Frontal cortex (tissue), 4 donors: Measurements from ENCODE around the gene KIAA0930. TPM values are rescaled to one million over a fixed set of nuclear protein-coding genes. Genes with fewer than 3 reads are reported as not detected.
"Not testable (repeated sequence)": the region's sequence is repeated elsewhere in the genome, so short reads cannot be mapped to it uniquely, and the experiment has no call there.

Source experiments
- DNase-seq, 2 donors: peaks; one replicate each; pipeline ENCODE4 v3.0.0; 2012; ENCODE audit warnings: low spot score in 2 of 2
- FAIRE-seq: peaks from 2 replicates; lab custom pipeline; 2012; peaks lifted over from hg19 to GRCh38; lab: Jason Lieb, UNC
- total RNA-seq: library from RNA; depleted of rRNA; stranded (reverse); fragments of >200 nt; gene quantifications from one replicate; pipeline ENCODE4 v1.2.3, GENCODE V29; 2014
- donor health status: control.
- donor health status: control.
- donor health status: control.

Gene KIAA0930
- 52.6 TPM for total RNA-seq

- FAIRE-seq (no peak), DNase-seq (peak; percentile 94 to 98)
Measured at GRCh38 chr22:45240810-45241631, at the start of gene KIAA0930. Gene KIAA0930, minus strand, starts transcription at chr22:45240894. Its CDS starts 191 bp downstream, at chr22:45240703.

- no peak for DNase-seq
- FAIRE-seq: no peak
Measured at GRCh38 chr22:45286854-45287551, 46.3 kb upstream of the KIAA0930 start.

- DNase-seq (no peak), FAIRE-seq (no peak)
Measured at GRCh38 chr22:45285263-45286058, 44.8 kb upstream of the KIAA0930 start.

- no peak for FAIRE-seq
- DNase-seq: peak; percentile 43 to 64
Measured at GRCh38 chr22:45284705-45285262, 44.1 kb upstream of the KIAA0930 start, which contains the start of gene UPK3A. Gene UPK3A, plus strand, starts transcription at chr22:45284949. Its CDS starts 65 bp downstream, at chr22:45285014.

GRCh38 chr22:45281010-45281409, 40.3 kb upstream of the KIAA0930 start:
- FAIRE-seq (no peak), DNase-seq (no peak)

- no peak for FAIRE-seq
Measured at GRCh38 chr22:45280587-45280980, 39.9 kb upstream of the KIAA0930 start.

GRCh38 chr22:45278125-45278524, 37.4 kb upstream of the KIAA0930 start:
- DNase-seq: no peak
- FAIRE-seq: no peak

More at GRCh38 chr22:45280587-45280980, 39.9 kb upstream of the KIAA0930 start:
- DNase-seq: no peak

GRCh38 chr22:45277720-45278119, 37.0 kb upstream of the KIAA0930 start:
- not testable (repeated sequence) for FAIRE-seq, DNase-seq

GRCh38 chr22:45276507-45277105, 35.9 kb upstream of the KIAA0930 start:
- DNase-seq (no peak), FAIRE-seq (no peak)

GRCh38 chr22:45273452-45274075, 32.9 kb upstream of the KIAA0930 start:
- DNase-seq (no peak), FAIRE-seq (no peak)

- DNase-seq: no peak
- no peak for FAIRE-seq
Measured at GRCh38 chr22:45272498-45272897, 31.8 kb upstream of the KIAA0930 start.

- FAIRE-seq (no peak), DNase-seq (peak; percentile 49 to 50)
Measured at GRCh38 chr22:45271667-45272201, 31.0 kb upstream of the KIAA0930 start.

GRCh38 chr22:45270095-45271020, 29.7 kb upstream of the KIAA0930 start:
- no peak for DNase-seq
- no peak for FAIRE-seq

GRCh38 chr22:45268958-45269844, 28.5 kb upstream of the KIAA0930 start:
- FAIRE-seq: no peak
- peak; percentile 94 to 95 for DNase-seq

GRCh38 chr22:45268167-45268957, 27.7 kb upstream of the KIAA0930 start:
- FAIRE-seq: no peak

GRCh38 chr22:45265535-45265934, 24.8 kb upstream of the KIAA0930 start:
- no peak for FAIRE-seq
- no peak for DNase-seq

More at GRCh38 chr22:45268167-45268957, 27.7 kb upstream of the KIAA0930 start:
- peak; percentile 47 to 53 for DNase-seq
